HEK293 (cell line): Measurements from ENCODE around the gene HSPA4L.

ENCODE experiments used
- CTCF ChIA-PET: fragments of 350-600 bp; formaldehyde crosslinking; extraction: SDS; loops from one replicate; lab custom pipeline; 2021; ENCODE audit warnings: antibody characterized with exemption; lab: Yijun Ruan, JAX
- POLR2A ChIA-PET: fragments of 300-600 bp; formaldehyde crosslinking; extraction: SDS; loops from one replicate; lab custom pipeline; 2020; ENCODE audit warnings: antibody characterized with exemption, inconsistent platforms; lab: Yijun Ruan, JAX
- H3K27ac ChIP-seq: fragments of 200-500 bp; sonication (Bioruptor generic); 2 replicates; pipeline ENCODE4 v1.5.1; 2014; ENCODE audit warnings: low read depth, low read length, control low read depth, inconsistent platforms; ENCODE audit errors: extremely low read depth
- H3K36me3 ChIP-seq, 2 experiments: fragments of 200-500 bp in 1 of 2; sonication (Bioruptor generic) in 1 of 2; 1 replicate in 1 of 2; 2 replicates in 1 of 2; pipeline ENCODE4 v1.5.1; 2014 to 2017; ENCODE audit warnings: inconsistent platforms in 2 of 2, low read length in 2 of 2; ENCODE audit not compliant: control insufficient read depth in 2 of 2, insufficient read depth in 1 of 2
- H3K4me1 ChIP-seq: fragments of 200-500 bp; sonication (Bioruptor generic); 2 replicates; pipeline ENCODE4 v1.5.1; 2014; ENCODE audit warnings: mild to moderate bottlenecking, low read length, inconsistent platforms; ENCODE audit not compliant: control insufficient read depth, insufficient read depth
- H3K4me3 ChIP-seq: 2 replicates; pipeline ENCODE4 v1.5.1; 2011; ENCODE audit warnings: low read depth, mild to moderate bottlenecking, control low read depth, low read length, moderate library complexity
- H3K9me3 ChIP-seq: fragments of 200-500 bp; sonication (Bioruptor generic); 2 replicates; pipeline ENCODE4 v1.5.1; 2014; ENCODE audit warnings: low read depth, low read length, inconsistent platforms; ENCODE audit not compliant: control insufficient read depth, insufficient read depth
- AEBP2 ChIP-seq: fragments of 450-650 bp; formaldehyde crosslinking; IDR thresholded peaks from 2 replicates; pipeline ENCODE4 v1.5.1; 2016; ENCODE audit warnings: missing biosample characterization, missing genetic modification characterization, borderline replicate concordance
- GLI4 ChIP-seq: fragments of 450-650 bp; formaldehyde crosslinking; IDR thresholded peaks from 2 replicates; pipeline ENCODE4 v1.5.1; 2016; ENCODE audit warnings: missing biosample characterization, missing genetic modification characterization
- HOXA7 ChIP-seq: sonication (generic); formaldehyde crosslinking; IDR thresholded peaks from 2 replicates; pipeline ENCODE4 v1.8.1; 2022; ENCODE audit warnings: missing genetic modification reagents, borderline replicate concordance
- KLF10 ChIP-seq: fragments of 450-650 bp; IDR thresholded peaks from 2 replicates; pipeline ENCODE4 v1.5.1; 2018; ENCODE audit warnings: missing biosample characterization, mild to moderate bottlenecking, missing genetic modification characterization
- OVOL3 ChIP-seq: fragments of 450-650 bp; formaldehyde crosslinking; IDR thresholded peaks from 2 replicates; pipeline ENCODE4 v1.5.1; 2016; ENCODE audit warnings: missing biosample characterization, missing genetic modification characterization
- SP2 ChIP-seq: fragments of 450-650 bp; formaldehyde crosslinking; IDR thresholded peaks from 2 replicates; pipeline ENCODE4 v1.5.1; 2016; ENCODE audit warnings: missing biosample characterization, missing genetic modification characterization
- WT1 ChIP-seq: fragments of 450-650 bp; formaldehyde crosslinking; IDR thresholded peaks from 2 replicates; pipeline ENCODE4 v1.5.1; 2016; ENCODE audit warnings: missing biosample characterization, missing genetic modification characterization
- ZBTB26 ChIP-seq: fragments of 450-650 bp; formaldehyde crosslinking; optimal IDR thresholded peaks from 2 replicates; pipeline ENCODE3; 2016; ENCODE audit warnings: missing biosample characterization, mild to moderate bottlenecking, missing genetic modification characterization
- ZBTB49 ChIP-seq: fragments of 450-650 bp; formaldehyde crosslinking; IDR thresholded peaks from 2 replicates; pipeline ENCODE4 v1.5.1; 2016; ENCODE audit warnings: missing biosample characterization, missing genetic modification characterization, low read depth
- ZNF133 ChIP-seq: fragments of 450-650 bp; formaldehyde crosslinking; IDR thresholded peaks from 2 replicates; pipeline ENCODE4 v1.5.1; 2016; ENCODE audit warnings: missing biosample characterization, missing genetic modification characterization
- ZNF266 ChIP-seq: fragments of 450-650 bp; formaldehyde crosslinking; IDR thresholded peaks from 2 replicates; pipeline ENCODE4 v1.5.1; 2016; ENCODE audit warnings: missing biosample characterization, missing genetic modification characterization, low read depth
- ZNF280C ChIP-seq: fragments of 450-650 bp; formaldehyde crosslinking; IDR thresholded peaks from 2 replicates; pipeline ENCODE4 v1.5.1; 2016; ENCODE audit warnings: missing biosample characterization, missing genetic modification characterization
- ZNF302 ChIP-seq: fragments of 450-650 bp; formaldehyde crosslinking; IDR thresholded peaks from 2 replicates; pipeline ENCODE4 v1.5.1; 2016; ENCODE audit warnings: missing biosample characterization, missing genetic modification characterization, low read depth
- ZNF341 ChIP-seq: fragments of 450-650 bp; formaldehyde crosslinking; IDR thresholded peaks from 2 replicates; pipeline ENCODE4; 2016; ENCODE audit warnings: low read depth, missing biosample characterization, missing genetic modification characterization
- ZNF433 ChIP-seq: fragments of 450-650 bp; formaldehyde crosslinking; IDR thresholded peaks from 2 replicates; pipeline ENCODE4 v1.5.1; 2016; ENCODE audit warnings: missing biosample characterization, missing genetic modification characterization, low read depth
- ZNF48 ChIP-seq: fragments of 450-650 bp; formaldehyde crosslinking; IDR thresholded peaks from 2 replicates; pipeline ENCODE4 v1.5.1; 2016; ENCODE audit warnings: missing biosample characterization, missing genetic modification characterization
- ZNF501 ChIP-seq: fragments of 450-650 bp; formaldehyde crosslinking; IDR thresholded peaks from 2 replicates; pipeline ENCODE4 v1.5.1; 2016; ENCODE audit warnings: missing biosample characterization, missing genetic modification characterization
- ZNF558 ChIP-seq: fragments of 450-650 bp; formaldehyde crosslinking; IDR thresholded peaks from 2 replicates; pipeline ENCODE4 v1.5.1; 2016; ENCODE audit warnings: missing biosample characterization, missing genetic modification characterization
- ZNF585B ChIP-seq: fragments of 450-650 bp; formaldehyde crosslinking; IDR thresholded peaks from 2 replicates; pipeline ENCODE4 v1.5.1; 2016; ENCODE audit warnings: missing biosample characterization, missing genetic modification characterization
- ZNF623 ChIP-seq: fragments of 450-650 bp; formaldehyde crosslinking; IDR thresholded peaks from 2 replicates; pipeline ENCODE4 v1.5.1; 2016; ENCODE audit warnings: missing biosample characterization, missing genetic modification characterization
- ZNF677 ChIP-seq: fragments of 450-650 bp; IDR thresholded peaks from 2 replicates; pipeline ENCODE4 v1.5.0; 2018; ENCODE audit warnings: missing biosample characterization, mild to moderate bottlenecking, missing genetic modification characterization, moderate library complexity
- ZNF692 ChIP-seq: fragments of 450-650 bp; formaldehyde crosslinking; IDR thresholded peaks from 2 replicates; pipeline ENCODE4 v1.5.1; 2016; ENCODE audit warnings: missing biosample characterization, missing genetic modification characterization

HSPA4L gene

GRCh38 chr4:127791391-127791790, 9.3 kb downstream of the HSPA4L start:
- peaks cover 0 to 8% of the 10 kb centered on the region in 2 experiments; a peak in 1 of 3 replicates for H3K36me3 ChIP-seq
- POLR2A ChIA-PET = no interaction called here

GRCh38 chr4:127793528-127793927, 11.4 kb downstream of the HSPA4L start:
- H3K9me3 ChIP-seq = no peaks in the 10 kb centered on the region
- no peak overlapping the region for H3K27ac ChIP-seq
- POLR2A ChIA-PET = no interaction called here
- CTCF ChIA-PET = no interaction called here
- TF ChIP-seq ZNF433 (tag by site-specific recombination) = no peak
- no peak for TF ChIP-seq ZNF623 (tag by site-specific recombination)
- no peak for TF ChIP-seq ZBTB26 (tag by site-specific recombination)
- no peak for TF ChIP-seq ZNF266 (tag by site-specific recombination)
- no peak for TF ChIP-seq WT1 (tag by site-specific recombination)
- TF ChIP-seq ZNF558 = no peak
- no peak for TF ChIP-seq GLI4
- TF ChIP-seq ZNF341 = no peak
- TF ChIP-seq ZNF692 (tag by site-specific recombination) = no peak
- TF ChIP-seq ZNF585B (tag by site-specific recombination) = no peak
- TF ChIP-seq KLF10 (tag by site-specific recombination) = no peak
- TF ChIP-seq ZNF48 = no peak
- no peak for TF ChIP-seq ZNF501 (tag by site-specific recombination)
- no peak for TF ChIP-seq ZNF133 (tag by site-specific recombination)
- TF ChIP-seq ZNF677 = no peak
- no peak for TF ChIP-seq ZNF302 (tag by site-specific recombination)
- no peak for TF ChIP-seq ZNF280C (tag by site-specific recombination)
- TF ChIP-seq ZBTB49 (tag by site-specific recombination) = no peak
- no peak for TF ChIP-seq SP2
- no peak for TF ChIP-seq OVOL3 (tag by site-specific recombination)
- H3K36me3 ChIP-seq = peaks cover 0 to 16% of the 10 kb centered on the region in 2 experiments; a peak in 1 of 3 replicates
- no peaks in the 10 kb centered on the region for H3K4me1 ChIP-seq
- H3K4me3 ChIP-seq = no peak overlapping the region

More at GRCh38 chr4:127791391-127791790, 9.3 kb downstream of the HSPA4L start:
- CTCF ChIA-PET = interaction anchor here (0.7 kb wide), 1 partner anchor 26 kb away, joined by 3 read pairs; no protein-coding TSS in a partner anchor
- TF ChIP-seq AEBP2 (no peak), HOXA7 (no peak), ZNF133 (tag by site-specific recombination) (no peak)
- Histone ChIP-seq H3K9me3 (no peaks in the 10 kb centered on the region), H3K4me1 (no peaks in the 10 kb centered on the region), H3K4me3 (no peak overlapping the region), H3K27ac (no peak overlapping the region)
